Activated effector memory CD4-positive, alpha-beta T cell treated with Interleukin-2 at 50 U/mL for 16 hours (primary cell): ENCODE data around the gene S1PR4.
"Not testable (repeated sequence)": the region's sequence is repeated elsewhere in the genome, so short reads cannot be mapped to it uniquely, and the experiment has no call there.

ENCODE experiments used
- DNase-seq: peaks from one replicate; pipeline ENCODE4 v3.0.0-alpha.2; 2020

Gene S1PR4

DNA sequence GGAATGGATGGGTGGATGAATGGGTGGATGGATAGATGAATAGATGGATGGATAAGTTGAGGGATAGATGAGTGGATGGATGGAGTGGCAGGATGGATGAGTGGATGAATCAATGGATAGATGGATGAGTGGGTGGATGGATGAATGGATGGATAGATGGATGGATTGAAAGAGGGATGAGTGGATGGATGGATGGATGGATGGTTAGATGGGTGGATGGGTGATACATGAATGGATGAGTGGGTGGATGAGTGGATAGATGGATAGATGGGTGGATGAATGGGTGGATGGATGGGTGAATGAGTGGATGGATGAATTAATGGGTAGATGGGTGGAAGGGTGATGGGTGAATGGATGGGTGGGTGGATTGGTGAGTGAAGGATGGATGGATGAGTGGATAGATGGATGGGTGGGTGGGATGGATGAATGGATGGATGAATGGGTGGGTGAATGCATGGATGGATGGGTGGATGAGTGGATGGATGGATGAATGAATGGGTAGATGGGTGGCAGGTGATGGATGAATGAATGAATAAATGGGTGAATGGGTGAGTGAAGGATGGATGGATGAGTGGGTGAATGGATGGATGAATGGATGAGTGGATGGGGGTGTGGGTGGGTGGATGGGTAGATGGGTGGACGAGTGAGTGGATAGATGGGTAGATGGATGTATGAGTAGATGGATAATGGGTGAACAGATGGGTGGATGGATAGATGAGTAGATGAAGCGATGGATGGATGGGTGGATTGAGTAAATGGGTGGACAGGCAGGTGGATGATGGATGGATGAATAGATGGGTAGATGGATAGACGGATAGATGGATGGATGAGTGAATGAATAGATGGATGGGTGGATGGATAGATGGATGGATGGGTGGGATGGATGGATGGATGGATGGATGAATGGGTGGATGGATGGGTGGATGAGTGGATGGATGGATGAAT, 25.0 kb upstream of the S1PR4 start:
- no peak for DNase-seq

GRCh38 chr19:3154447-3154846, 24.1 kb upstream of the S1PR4 start:
- DNase-seq = not testable (repeated sequence)

- DNase-seq = peak; percentile 69
Measured at GRCh38 chr19:3154957-3155736, 23.4 kb upstream of the S1PR4 start.

- no peak for DNase-seq
Measured at GRCh38 chr19:3157096-3157845, 21.3 kb upstream of the S1PR4 start.

- DNase-seq = no peak
Measured at GRCh38 chr19:3159565-3159964, 19.0 kb upstream of the S1PR4 start.

- no peak for DNase-seq
Measured at GRCh38 chr19:3160219-3160618, 18.4 kb upstream of the S1PR4 start.

DNA sequence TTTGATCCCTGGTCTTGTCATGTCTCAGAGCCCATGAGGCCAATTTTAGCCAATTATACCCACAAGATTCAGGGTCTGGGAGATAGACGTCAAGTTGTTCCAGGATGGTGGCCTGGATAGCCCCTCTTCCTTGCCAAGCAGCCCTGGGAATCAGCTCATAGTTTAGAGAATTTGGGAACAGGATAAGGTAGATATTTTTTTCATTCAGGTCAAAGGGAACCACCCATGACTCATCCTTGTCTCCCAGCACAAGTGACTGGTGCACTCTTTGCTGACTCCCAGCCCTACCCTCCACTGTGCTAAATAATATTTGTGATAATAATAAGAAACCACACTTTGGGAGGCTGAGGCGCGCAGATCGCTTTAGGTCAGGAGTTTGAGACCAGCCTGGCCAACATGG, 17.1 kb upstream of the S1PR4 start:
- no peak for DNase-seq

GRCh38 chr19:3162418-3163229, 15.9 kb upstream of the S1PR4 start:
- no peak for DNase-seq

DNA sequence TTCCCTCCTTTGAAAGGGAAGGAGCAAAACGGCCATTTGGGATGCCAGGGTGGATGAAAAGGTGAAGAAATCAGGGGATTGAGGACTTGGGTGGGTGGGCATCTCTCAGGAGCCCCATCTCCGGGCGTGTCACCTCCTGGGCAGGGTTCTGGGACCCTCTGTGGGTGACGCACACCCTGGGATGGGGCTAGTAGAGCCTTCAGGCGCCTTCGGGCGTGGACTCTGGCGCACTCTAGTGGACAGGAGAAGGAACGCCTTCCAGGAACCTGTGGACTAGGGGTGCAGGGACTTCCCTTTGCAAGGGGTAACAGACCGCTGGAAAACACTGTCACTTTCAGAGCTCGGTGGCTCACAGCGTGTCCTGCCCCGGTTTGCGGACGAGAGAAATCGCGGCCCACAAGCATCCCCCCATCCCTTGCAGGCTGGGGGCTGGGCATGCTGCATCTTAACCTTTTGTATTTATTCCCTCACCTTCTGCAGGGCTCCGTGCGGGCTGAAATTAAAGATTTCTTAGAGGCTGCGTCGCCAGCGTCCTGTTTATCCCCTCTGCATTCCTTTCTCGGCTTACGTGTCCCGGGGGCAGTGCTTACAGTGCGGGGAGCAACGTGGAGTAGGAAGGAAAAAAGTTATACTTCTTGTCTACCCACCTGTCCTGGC, 15.2 kb upstream of the S1PR4 start:
- DNase-seq = peak; percentile 62

- no peak for DNase-seq
Measured at GRCh38 chr19:3163943-3164342, 14.6 kb upstream of the S1PR4 start.

- DNase-seq = no peak
Measured at GRCh38 chr19:3167533-3168272, 10.9 kb upstream of the S1PR4 start.

GRCh38 chr19:3171894-3172672, 6.5 kb upstream of the S1PR4 start:
- no peak for DNase-seq

GRCh38 chr19:3172673-3173000, 5.9 kb upstream of the S1PR4 start:
- not testable (repeated sequence) for DNase-seq

- DNase-seq = peak; percentile 28
Measured at GRCh38 chr19:3175781-3176714, 2.5 kb upstream of the S1PR4 start.

DNA sequence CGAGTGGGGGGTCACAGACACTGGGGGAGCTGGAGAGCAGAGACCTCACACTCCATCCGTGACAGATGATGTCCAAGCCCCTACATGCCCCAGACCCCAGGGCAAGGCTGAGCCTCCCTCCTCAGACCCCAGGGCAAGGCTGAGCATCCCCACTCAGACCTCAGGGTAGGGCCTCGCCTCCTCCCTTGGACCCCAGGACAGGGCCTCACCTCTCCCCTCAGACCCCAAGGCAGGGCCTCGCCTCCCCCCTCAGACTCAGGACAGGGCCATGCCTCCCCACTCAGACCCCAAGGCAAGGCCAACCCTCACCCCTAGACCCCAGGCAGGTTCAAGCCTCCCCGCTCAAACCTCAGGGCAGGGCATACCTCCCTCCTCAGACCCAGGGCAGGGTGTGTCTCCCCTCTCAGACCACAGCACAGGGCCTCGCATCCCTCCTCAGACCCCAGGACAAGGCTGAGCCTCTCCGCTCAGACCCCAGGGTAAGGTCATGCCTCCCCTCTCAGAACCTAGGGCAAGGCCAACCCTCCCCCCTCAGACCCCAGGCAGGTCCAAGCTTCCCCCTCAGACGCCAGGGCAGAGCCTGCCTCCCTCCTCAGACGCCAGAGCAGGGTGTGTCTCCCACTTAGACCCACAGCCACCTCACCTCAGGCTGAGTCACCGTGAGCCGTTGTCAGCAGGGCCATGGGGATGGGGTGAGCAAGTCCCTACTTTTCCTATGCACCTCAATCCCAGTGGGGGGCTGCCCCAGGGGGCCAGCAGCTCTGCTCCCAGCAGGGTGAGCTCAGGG, 1.7 kb upstream of the S1PR4 start:
- DNase-seq = peak; percentile 76

DNA sequence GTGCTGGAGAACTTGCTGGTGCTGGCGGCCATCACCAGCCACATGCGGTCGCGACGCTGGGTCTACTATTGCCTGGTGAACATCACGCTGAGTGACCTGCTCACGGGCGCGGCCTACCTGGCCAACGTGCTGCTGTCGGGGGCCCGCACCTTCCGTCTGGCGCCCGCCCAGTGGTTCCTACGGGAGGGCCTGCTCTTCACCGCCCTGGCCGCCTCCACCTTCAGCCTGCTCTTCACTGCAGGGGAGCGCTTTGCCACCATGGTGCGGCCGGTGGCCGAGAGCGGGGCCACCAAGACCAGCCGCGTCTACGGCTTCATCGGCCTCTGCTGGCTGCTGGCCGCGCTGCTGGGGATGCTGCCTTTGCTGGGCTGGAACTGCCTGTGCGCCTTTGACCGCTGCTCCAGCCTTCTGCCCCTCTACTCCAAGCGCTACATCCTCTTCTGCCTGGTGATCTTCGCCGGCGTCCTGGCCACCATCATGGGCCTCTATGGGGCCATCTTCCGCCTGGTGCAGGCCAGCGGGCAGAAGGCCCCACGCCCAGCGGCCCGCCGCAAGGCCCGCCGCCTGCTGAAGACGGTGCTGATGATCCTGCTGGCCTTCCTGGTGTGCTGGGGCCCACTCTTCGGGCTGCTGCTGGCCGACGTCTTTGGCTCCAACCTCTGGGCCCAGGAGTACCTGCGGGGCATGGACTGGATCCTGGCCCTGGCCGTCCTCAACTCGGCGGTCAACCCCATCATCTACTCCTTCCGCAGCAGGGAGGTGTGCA, 587 bp downstream of the S1PR4 start:
- DNase-seq = no peak

GRCh38 chr19:3179739-3180293, 1.2 kb downstream of the S1PR4 start:
- peak; percentile 25 for DNase-seq
